ENCODE measurements around the gene CCDC12.

Gene CCDC12

DNA sequence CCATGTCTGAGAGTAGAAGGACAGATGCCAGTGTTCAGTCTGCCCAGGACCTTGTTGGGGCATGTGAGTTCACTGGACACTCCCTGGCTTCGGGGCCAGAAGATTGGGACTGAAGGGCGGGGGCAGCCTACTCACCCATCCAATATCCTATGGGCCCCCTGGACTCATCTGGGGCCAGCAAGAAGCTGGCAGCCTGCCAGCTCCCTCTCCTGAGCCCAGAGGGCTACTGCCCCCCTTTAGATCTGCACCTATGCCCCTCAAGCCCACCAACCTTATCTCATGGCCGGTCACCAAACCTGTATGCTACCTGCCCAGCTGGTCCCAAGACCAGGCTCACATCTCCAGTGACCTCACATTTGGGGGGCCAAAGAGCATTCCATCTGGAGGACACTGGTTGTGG is 90.9 kb downstream of the CCDC12 start:
- no peak overlapping the region for H3K4me3 ChIP-seq (ENCODE audit: low read depth, low read length)
- TF ChIP-seq, protein P1, sequence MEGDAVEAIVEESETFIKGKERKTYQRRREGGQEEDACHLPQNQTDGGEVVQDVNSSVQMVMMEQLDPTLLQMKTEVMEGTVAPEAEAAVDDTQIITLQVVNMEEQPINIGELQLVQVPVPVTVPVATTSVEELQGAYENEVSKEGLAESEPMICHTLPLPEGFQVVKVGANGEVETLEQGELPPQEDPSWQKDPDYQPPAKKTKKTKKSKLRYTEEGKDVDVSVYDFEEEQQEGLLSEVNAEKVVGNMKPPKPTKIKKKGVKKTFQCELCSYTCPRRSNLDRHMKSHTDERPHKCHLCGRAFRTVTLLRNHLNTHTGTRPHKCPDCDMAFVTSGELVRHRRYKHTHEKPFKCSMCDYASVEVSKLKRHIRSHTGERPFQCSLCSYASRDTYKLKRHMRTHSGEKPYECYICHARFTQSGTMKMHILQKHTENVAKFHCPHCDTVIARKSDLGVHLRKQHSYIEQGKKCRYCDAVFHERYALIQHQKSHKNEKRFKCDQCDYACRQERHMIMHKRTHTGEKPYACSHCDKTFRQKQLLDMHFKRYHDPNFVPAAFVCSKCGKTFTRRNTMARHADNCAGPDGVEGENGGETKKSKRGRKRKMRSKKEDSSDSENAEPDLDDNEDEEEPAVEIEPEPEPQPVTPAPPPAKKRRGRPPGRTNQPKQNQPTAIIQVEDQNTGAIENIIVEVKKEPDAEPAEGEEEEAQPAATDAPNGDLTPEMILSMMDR (IDR thresholded peaks at IDR 0.05; ENCODE audit: borderline replicate concordance, insufficient read depth, low read depth, low read length), result no peak

DNA sequence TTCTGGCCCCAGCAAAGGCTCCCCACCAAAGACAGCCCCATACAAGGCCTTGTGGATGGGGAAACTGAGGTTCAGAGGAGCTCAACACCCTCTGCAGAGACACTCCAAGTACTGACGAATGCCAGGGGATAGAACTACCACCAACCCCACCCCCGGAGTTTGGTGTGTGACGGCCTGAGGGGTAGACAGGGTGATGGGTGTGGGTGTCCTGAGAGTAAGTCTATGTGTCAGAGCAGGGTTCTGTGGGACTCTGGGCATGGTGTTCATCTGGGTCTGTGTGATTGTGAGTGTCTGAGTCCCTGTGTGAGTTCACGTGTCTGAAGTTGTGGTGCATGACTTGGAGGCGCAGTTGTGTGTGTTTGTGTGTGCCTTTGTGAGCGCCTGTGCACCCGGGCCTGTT is 91.6 kb downstream of the CCDC12 start:
- H3K4me3 ChIP-seq (ENCODE audit: low read depth, low read length), result no peak overlapping the region
- TF ChIP-seq, protein P1 (IDR thresholded peaks at IDR 0.05; ENCODE audit: borderline replicate concordance, insufficient read depth, low read depth, low read length), result no peak

DNA sequence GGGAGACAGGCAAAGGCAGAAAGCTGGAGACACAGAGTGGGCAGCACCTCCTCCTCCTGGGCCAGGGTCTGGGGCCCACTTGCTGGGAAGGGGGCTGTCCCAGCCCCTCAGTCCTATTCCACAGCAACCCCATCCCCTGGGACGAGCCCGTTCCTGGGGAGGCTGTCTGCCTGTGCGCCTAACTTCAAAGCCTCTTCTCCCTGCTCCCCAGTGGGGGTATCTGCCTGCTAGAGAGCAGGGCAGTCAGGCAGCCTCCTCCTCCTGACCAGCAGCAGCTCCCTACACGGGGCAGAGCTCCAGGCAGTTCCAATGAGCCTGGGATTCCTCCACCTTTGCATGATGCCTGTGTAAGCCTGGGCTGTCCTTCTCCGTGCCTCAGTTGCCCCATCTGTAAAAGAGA is 92.1 kb downstream of the CCDC12 start:
- H3K4me3 ChIP-seq (ENCODE audit: low read depth, low read length), result no peak overlapping the region
- TF ChIP-seq, protein P1 (IDR thresholded peaks at IDR 0.05; ENCODE audit: borderline replicate concordance, insufficient read depth, low read depth, low read length), result no peak

DNA sequence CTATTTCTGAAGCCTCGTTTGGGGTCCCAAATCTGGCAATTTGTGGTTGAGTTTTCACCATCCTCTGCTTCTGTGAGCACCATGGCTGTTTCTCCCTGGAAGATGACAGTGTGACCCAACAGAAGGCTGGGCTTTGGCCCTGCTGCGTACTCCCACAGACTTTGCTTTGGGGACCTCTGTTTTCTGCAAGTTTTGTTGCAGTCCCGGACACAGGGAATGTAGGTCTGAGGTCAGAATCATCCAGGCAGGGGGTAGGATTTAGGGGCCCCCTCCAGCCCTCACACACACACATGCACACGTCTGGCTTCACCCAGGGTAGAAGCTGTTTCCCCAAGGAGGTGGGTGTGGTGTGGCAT is 92.7 kb downstream of the CCDC12 start:
- TF ChIP-seq, protein P1 (IDR thresholded peaks at IDR 0.05; ENCODE audit: borderline replicate concordance, insufficient read depth, low read depth, low read length), result no peak
- no peak overlapping the region for H3K4me3 ChIP-seq (ENCODE audit: low read depth, low read length)

DNA sequence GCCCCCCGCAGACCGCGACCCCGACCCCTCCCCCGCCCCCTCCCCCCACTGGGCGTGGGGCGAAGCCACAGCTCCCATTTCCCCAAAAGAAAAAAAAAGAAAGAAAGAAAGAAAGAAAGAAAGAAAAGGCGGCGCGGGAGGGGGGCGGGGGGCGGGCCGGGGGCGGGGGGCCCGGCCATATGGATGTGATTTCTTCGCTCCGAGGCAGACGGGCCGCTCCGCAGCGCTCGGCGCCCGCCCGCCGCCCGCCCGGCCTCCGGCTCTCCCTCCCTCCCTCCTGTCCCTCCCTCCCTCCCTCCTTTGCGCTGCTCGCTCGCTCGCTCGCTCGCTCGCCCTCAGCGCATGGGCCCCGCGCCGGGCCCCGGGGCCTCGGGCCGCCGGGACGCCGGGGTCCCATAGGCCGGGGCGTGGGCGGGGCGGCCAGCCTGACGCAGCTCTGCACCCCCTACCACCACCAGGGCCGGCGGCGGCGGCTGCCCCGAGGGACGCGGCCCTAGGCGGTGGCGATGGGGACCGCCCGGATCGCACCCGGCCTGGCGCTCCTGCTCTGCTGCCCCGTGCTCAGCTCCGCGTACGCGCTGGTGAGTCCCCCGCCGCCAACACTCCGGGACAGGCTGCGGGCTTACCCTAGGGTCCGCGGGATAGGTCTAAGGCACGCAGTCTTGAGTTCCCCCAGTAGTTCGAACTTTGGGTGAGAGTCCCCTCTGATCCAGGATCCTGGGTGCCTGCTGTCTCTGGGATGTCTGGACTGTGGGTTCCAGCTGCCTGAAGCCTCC is 93.3 kb downstream of the CCDC12 start:
- TF ChIP-seq, protein P1 (IDR thresholded peaks at IDR 0.05; ENCODE audit: borderline replicate concordance, insufficient read depth, low read depth, low read length), result no peak
- no peak overlapping the region for H3K4me3 ChIP-seq (ENCODE audit: low read depth, low read length)

DNA sequence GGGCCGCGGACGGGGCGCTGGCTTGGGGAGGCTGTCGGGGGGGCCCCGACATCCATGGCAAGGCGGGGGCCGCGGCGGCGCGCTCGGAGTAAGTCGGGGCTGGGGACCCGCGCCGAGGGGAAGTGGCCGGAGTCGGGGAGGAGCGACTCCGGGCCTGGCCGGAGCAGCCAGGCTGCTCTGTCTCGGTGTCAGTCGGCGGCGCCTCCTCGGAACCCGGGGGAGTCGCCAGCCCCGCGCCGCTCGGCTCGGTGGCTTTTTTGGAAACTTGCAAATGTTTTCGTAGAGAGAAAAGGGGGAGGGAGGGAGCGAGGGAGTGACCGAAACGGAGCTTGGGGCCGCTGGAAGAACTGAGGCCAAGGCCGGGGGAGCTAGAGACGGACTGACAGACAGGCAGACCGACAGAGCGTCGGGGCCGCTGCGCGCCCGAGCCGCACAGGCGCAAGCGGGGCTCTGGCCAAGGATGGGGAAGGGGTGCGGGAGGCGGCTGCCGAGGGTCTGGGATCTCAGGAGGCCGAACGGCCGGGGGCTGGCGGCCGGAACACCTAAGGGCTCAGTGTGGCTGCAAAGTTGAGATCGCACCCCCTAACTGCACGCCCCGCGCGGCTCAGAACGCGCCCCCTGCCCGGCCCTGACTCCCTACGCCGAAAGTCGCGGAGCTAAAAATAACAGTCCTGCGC is 94.0 kb downstream of the CCDC12 start:
- TF ChIP-seq, protein P1 (IDR thresholded peaks at IDR 0.05; ENCODE audit: borderline replicate concordance, insufficient read depth, low read depth, low read length), result no peak
- H3K4me3 ChIP-seq (ENCODE audit: low read depth, low read length), result no peak overlapping the region

All from GM12875 (cell line).